Measurements from ENCODE around the gene TMEM273.

TMEM273 gene

GRCh38 chr10:49139028-49139845 is 49.0 kb downstream of the TMEM273 start:
- no peak for DNase-seq

DNA sequence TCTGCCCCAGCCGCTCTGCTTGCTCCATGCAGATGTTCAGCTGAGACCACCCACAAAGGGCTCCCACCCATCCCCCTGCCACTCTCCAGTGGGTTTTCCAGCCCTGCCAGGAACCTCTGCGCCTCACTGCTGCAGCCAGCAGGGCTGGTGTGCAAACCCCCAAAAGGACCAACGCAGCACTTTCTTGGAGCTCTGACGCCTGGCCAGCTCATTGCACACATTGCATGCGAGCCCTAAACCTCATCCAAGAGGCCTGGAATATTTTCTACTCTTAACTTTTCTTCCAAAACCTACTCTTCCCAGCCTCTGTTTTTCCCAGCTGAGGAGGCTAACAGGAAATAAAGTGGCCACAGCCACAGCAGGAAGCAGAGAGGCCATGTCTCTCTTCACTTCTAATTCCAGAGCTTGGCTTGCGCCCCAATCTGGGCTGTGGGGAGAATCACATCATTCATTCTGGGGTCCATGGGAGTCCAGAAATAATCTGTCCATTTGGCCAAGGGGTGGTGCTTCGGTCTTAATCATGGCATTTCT is 49.8 kb downstream of the TMEM273 start:
- DNase-seq: no peak

GRCh38 chr10:49136525-49136924 is 51.7 kb downstream of the TMEM273 start:
- no peak for DNase-seq

DNA sequence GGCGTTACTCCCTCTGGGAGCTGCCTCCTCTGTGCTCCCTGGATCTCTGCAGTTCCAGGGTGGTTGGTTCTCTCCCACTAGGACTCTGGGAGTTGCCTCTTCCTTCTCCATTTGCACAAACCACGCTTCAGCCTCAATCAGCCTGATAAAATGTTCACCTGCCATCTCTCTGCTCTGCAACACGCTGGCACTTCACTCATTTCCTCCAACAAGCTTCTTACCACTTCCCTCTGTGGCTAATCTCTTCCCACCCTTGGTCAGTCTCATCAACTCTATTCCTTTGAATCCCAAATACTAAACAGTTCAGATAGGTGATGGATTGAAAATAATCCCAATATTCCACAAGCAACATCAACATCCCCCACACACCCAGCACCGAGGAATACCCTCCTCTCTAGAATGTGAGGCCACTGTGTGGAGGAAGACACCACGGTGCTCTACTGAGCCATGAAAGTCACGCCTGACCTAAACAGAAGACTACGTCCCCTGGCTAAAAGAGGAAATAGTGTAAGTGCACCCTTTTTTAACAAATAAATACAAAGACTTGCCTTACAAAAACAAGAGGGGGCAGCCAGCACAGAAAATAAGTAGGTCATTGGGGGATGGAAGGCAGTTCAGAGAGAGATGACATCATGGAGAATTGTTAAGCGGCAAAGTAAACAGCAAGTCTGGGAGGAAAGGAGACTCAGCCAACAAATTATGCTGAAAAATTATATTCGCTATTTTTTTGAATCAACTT is 52.4 kb downstream of the TMEM273 start:
- no peak for DNase-seq

DNA sequence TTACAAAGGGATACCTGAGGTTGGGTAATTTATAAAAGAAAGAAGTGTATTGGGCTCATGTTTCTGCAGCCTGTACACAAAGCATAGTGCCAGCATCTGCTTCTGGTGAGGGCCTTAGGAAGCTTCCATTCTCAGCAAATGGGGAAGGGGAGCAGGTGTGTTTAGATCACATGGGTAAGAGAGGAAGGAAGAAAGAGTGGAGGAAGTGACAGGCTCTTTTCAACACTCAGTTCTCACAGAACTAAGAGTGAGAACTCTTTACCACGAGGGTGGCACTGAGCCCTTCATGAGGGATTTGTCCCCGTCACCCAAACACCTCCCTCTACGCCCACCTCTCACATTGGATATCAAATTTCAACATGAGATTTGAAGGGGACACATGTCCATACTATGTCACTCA is 53.9 kb downstream of the TMEM273 start:
- DNase-seq: no peak

GRCh38 chr10:49133706-49134248 is 54.4 kb downstream of the TMEM273 start, which contains the start of gene FAM170B:
FAM170B (minus strand) TSS chr10:49134021; CDS start chr10:49133918, 103 bp downstream.
- no peak for DNase-seq

GRCh38 chr10:49132362-49132737 is 55.8 kb downstream of the TMEM273 start:
- no peak for DNase-seq

- DNase-seq: no peak
Measured at GRCh38 chr10:49131507-49132361, 56.5 kb downstream of the TMEM273 start.

GRCh38 chr10:49129376-49129775 is 58.8 kb downstream of the TMEM273 start:
- DNase-seq: no peak

DNA sequence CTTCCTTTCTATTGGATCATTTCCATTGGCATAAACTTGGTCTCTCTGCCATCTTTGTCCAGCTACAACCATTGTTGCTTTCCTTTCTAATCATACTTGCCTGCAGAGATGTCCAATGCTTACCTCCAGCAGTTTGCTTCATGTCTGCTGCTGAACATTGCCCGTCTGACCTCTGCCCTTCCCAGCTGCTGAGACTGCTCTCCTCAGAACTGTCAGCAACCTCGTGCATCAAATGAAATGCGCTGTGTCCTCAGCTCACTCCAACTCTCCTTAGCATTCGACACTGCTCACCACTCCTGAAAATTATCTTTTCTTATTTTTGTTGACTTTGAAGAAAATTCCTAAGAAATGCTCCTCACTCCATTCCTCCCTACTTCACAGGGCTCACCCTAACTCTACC is 59.3 kb downstream of the TMEM273 start:
- no peak for DNase-seq

- DNase-seq: no peak
Measured at GRCh38 chr10:49123981-49124950, 63.9 kb downstream of the TMEM273 start.

DNA sequence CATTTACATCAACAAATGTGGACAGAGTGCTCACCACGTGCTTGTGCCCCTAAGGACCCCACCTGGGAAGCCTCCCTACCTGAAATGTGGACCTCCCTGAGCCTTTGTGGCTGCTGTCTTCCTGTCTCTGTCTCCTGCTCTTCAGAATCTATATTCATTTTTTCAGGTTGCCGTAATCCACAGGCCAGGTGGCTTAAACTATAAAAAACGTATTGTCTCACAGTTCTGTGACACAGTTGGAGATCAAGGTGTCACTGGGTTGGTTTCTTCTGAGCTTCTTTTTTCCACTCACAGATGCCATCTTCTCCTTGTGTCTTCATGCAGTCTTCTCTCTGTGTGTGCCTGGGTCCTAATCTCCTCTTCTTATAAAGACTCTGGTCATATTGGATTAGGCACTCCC is 67.3 kb downstream of the TMEM273 start:
- no peak for DNase-seq

GRCh38 chr10:49119746-49120145 is 68.4 kb downstream of the TMEM273 start:
- no peak for DNase-seq

GRCh38 chr10:49118430-49119074 is 69.6 kb downstream of the TMEM273 start:
- DNase-seq: no peak

- no peak for DNase-seq
Measured at GRCh38 chr10:49117376-49118070, 70.7 kb downstream of the TMEM273 start.

- no peak for DNase-seq
Measured at GRCh38 chr10:49116509-49117375, 71.4 kb downstream of the TMEM273 start.

GRCh38 chr10:49115796-49116508 is 72.2 kb downstream of the TMEM273 start:
- no peak for DNase-seq

GRCh38 chr10:49115015-49115795 is 73.0 kb downstream of the TMEM273 start, which contains the start of gene VSTM4:
VSTM4 (minus strand) TSS chr10:49115522; CDS start chr10:49115485, 37 bp downstream.
- DNase-seq: peak in 1 of 2 experiments; percentile 34

Measured in NCI-H526 (cell line).